ENCODE measurements around the gene FNDC3A.

DNA sequence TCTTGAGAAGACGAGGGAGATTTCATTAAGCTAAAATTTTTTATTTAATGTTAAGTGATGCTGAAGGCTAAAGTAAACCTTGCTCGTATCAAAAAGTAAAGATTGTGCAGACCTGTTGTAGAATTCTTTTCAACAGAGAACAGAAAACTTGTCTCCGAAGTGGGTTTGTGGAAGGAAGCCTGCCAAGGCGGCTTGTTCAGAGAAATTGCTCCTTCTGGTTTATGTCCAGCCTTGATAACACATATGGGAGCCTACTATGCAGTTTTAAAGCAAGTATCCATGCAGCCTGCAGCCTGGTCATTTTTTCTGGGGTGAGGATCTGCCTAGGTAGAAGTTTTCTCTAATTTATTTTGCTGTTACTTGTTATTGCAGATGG is 245.9 kb downstream of the FNDC3A start:
- TF ChIP-seq CREB1 (IDR thresholded peaks at IDR 0.05; ENCODE audit: low read depth): no peak
- TF ChIP-seq, protein P1, sequence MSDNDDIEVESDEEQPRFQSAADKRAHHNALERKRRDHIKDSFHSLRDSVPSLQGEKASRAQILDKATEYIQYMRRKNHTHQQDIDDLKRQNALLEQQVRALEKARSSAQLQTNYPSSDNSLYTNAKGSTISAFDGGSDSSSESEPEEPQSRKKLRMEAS (IDR thresholded peaks at IDR 0.05): no peak
- TF ChIP-seq FOXM1 (IDR thresholded peaks at IDR 0.05; ENCODE audit: borderline replicate concordance, low read depth): no peak
- TF ChIP-seq CEBPB (IDR thresholded peaks at IDR 0.05): no peak
- TF ChIP-seq, protein P2, sequence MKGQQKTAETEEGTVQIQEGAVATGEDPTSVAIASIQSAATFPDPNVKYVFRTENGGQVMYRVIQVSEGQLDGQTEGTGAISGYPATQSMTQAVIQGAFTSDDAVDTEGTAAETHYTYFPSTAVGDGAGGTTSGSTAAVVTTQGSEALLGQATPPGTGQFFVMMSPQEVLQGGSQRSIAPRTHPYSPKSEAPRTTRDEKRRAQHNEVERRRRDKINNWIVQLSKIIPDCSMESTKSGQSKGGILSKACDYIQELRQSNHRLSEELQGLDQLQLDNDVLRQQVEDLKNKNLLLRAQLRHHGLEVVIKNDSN (IDR thresholded peaks at IDR 0.05): no peak
- TF ChIP-seq TEAD4 (IDR thresholded peaks at IDR 0.05): no peak
- no peak for TF ChIP-seq TAF1 (IDR thresholded peaks at IDR 0.05; ENCODE audit: low read depth)
- TF ChIP-seq, protein P3, sequence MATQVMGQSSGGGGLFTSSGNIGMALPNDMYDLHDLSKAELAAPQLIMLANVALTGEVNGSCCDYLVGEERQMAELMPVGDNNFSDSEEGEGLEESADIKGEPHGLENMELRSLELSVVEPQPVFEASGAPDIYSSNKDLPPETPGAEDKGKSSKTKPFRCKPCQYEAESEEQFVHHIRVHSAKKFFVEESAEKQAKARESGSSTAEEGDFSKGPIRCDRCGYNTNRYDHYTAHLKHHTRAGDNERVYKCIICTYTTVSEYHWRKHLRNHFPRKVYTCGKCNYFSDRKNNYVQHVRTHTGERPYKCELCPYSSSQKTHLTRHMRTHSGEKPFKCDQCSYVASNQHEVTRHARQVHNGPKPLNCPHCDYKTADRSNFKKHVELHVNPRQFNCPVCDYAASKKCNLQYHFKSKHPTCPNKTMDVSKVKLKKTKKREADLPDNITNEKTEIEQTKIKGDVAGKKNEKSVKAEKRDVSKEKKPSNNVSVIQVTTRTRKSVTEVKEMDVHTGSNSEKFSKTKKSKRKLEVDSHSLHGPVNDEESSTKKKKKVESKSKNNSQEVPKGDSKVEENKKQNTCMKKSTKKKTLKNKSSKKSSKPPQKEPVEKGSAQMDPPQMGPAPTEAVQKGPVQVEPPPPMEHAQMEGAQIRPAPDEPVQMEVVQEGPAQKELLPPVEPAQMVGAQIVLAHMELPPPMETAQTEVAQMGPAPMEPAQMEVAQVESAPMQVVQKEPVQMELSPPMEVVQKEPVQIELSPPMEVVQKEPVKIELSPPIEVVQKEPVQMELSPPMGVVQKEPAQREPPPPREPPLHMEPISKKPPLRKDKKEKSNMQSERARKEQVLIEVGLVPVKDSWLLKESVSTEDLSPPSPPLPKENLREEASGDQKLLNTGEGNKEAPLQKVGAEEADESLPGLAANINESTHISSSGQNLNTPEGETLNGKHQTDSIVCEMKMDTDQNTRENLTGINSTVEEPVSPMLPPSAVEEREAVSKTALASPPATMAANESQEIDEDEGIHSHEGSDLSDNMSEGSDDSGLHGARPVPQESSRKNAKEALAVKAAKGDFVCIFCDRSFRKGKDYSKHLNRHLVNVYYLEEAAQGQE (IDR thresholded peaks at IDR 0.05; ENCODE audit: low read depth): no peak
- TF ChIP-seq EP300 (IDR thresholded peaks at IDR 0.05; ENCODE audit: borderline replicate concordance): no peak
- no peak for TF ChIP-seq YY1 (IDR thresholded peaks at IDR 0.05; ENCODE audit: low read depth)
